Upper lobe of right lung (tissue), 1 donor: ENCODE measurements around the gene MREG. TPM values are rescaled to one million over a fixed set of nuclear protein-coding genes. Genes with fewer than 3 reads are reported as not detected.

Experiments
- ATAC-seq: fragments of 200-7000 bp; cut with Tn5 transposase; one replicate; pipeline ENCODE4 v1.9.1; 2020; ENCODE audit warnings: mild to moderate bottlenecking, moderate library complexity
- DNase-seq: peaks from one replicate; pipeline ENCODE4 v3.0.0-alpha.2; 2020
- H3K27ac ChIP-seq: fragments of 200-600 bp; one replicate; pipeline ENCODE4 v1.8.0; 2022
- H3K27me3 ChIP-seq: fragments of 200-600 bp; one replicate; pipeline ENCODE4 v1.8.0; 2022; ENCODE audit warnings: mild to moderate bottlenecking
- H3K36me3 ChIP-seq: fragments of 200-600 bp; one replicate; pipeline ENCODE4 v1.8.0; 2022
- H3K4me1 ChIP-seq: fragments of 200-600 bp; one replicate; pipeline ENCODE4 v1.8.0; 2022
- H3K4me3 ChIP-seq: fragments of 200-600 bp; one replicate; pipeline ENCODE4 v1.8.0; 2022; ENCODE audit warnings: mild to moderate bottlenecking
- H3K9me3 ChIP-seq: fragments of 200-600 bp; one replicate; pipeline ENCODE4 v1.8.0; 2022
- intact Hi-C: fragments of 100-400 bp; cut with DNase I; formaldehyde crosslinking; loops from one replicate; pipeline ENCODE4 v1.11.0; 2022
- total RNA-seq: library from RNA; stranded (reverse); fragmentation: NEBNext Ultra II Directional; extraction: Animal tissue kit (Norgen Biotek cat#: 25700); gene quantifications from one replicate; pipeline ENCODE4 v1.2.1, GENCODE V29; 2021
- TF ChIP-seq, protein P1 (sequence below): fragments of 200-600 bp; IDR thresholded peaks from one replicate; pipeline ENCODE4 v1.8.0; 2022; ENCODE audit warnings: antibody characterized with exemption
- donor health status: DM: no; HTN: yes; CAD: no; lungs with severe emphysema.

The MREG gene
- total RNA-seq, 1 donor from 2014 or later, result 16.8 TPM

DNA sequence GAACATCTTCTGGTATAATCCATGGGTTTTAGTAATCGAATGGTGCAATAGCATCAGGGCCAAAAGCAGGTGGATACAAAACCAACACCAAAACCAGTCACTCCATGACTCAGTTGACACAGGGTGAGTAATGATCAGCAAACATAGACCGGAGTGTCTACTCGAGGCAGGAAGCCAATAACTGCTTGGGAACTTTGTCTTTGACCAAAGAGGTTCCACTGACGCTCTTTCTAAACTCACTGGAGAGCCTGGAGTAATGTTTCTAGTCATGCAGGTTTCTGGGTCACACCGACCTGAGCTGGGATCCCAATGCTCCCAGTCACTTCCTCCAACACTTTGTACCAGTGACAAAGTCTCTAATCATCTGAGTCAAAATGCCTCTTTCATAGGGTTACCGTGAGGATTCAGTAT, 30.9 kb downstream of the MREG start:
- intact Hi-C loops, result no loop called here
- no peak for DNase-seq
- Histone ChIP-seq H3K9me3 (no peaks in the 10 kb centered on the region), H3K36me3 (no peaks in the 10 kb centered on the region), H3K4me3 (no peak overlapping the region), H3K27ac (no peak overlapping the region), H3K27me3 (no peaks in the 10 kb centered on the region), H3K4me1 (no peaks in the 10 kb centered on the region)
- TF ChIP-seq, protein P1, sequence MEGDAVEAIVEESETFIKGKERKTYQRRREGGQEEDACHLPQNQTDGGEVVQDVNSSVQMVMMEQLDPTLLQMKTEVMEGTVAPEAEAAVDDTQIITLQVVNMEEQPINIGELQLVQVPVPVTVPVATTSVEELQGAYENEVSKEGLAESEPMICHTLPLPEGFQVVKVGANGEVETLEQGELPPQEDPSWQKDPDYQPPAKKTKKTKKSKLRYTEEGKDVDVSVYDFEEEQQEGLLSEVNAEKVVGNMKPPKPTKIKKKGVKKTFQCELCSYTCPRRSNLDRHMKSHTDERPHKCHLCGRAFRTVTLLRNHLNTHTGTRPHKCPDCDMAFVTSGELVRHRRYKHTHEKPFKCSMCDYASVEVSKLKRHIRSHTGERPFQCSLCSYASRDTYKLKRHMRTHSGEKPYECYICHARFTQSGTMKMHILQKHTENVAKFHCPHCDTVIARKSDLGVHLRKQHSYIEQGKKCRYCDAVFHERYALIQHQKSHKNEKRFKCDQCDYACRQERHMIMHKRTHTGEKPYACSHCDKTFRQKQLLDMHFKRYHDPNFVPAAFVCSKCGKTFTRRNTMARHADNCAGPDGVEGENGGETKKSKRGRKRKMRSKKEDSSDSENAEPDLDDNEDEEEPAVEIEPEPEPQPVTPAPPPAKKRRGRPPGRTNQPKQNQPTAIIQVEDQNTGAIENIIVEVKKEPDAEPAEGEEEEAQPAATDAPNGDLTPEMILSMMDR, result no peak
- ATAC-seq, result peak; percentile 94

DNA sequence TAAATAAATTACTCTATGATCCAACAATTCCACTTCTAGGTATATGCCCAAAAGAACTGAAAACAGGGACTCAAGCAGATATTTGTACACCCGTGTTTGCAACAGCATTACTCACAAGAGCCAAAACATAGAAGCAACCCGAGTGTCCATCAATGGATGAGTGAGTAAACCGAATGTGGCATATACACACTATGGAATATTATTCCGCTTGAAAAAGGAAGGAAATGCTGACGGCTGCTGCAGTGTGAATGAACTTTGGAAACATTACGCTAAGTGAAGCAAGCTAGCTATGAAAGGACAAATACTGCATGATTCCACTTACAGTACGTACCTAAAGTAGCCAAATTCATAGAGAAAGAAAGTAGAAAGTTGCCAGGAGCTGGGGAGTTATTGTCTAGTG, 32.2 kb downstream of the MREG start:
- H3K4me3 ChIP-seq, result no peak overlapping the region
- no peaks in the 10 kb centered on the region for H3K9me3 ChIP-seq
- H3K27ac ChIP-seq, result no peak overlapping the region
- no peaks in the 10 kb centered on the region for H3K4me1 ChIP-seq
- intact Hi-C loops, result no loop called here
- TF ChIP-seq, protein P1, result no peak
- ATAC-seq (no peak), DNase-seq (no peak)
- no peaks in the 10 kb centered on the region for H3K27me3 ChIP-seq
- no peaks in the 10 kb centered on the region for H3K36me3 ChIP-seq

DNA sequence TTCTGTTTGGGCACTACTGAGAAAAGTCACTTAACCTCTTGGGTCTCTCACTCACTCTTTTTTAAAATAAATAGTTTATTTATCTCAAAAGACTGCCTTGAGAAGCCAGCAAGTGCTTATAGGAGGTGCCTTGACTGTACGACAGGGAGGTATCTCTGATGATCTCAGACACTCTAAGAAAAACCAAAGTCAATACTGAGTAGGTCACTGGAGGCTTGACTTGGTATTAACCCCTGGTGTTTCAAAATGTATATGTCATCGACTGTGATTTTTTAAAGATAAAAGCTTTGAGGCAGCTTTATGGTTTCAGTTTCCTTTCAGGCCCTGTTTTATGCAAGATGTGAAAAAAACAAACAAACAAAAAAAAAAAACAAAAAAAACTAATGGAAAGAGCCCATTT, 33.7 kb downstream of the MREG start:
- Histone ChIP-seq H3K4me1 (no peaks in the 10 kb centered on the region), H3K27me3 (no peaks in the 10 kb centered on the region), H3K36me3 (no peaks in the 10 kb centered on the region), H3K9me3 (no peaks in the 10 kb centered on the region), H3K27ac (no peak overlapping the region), H3K4me3 (no peak overlapping the region)
- DNase-seq, result no peak
- ATAC-seq, result peak; percentile 33
- TF ChIP-seq, protein P1, result no peak
- intact Hi-C loops, result no loop called here

DNA sequence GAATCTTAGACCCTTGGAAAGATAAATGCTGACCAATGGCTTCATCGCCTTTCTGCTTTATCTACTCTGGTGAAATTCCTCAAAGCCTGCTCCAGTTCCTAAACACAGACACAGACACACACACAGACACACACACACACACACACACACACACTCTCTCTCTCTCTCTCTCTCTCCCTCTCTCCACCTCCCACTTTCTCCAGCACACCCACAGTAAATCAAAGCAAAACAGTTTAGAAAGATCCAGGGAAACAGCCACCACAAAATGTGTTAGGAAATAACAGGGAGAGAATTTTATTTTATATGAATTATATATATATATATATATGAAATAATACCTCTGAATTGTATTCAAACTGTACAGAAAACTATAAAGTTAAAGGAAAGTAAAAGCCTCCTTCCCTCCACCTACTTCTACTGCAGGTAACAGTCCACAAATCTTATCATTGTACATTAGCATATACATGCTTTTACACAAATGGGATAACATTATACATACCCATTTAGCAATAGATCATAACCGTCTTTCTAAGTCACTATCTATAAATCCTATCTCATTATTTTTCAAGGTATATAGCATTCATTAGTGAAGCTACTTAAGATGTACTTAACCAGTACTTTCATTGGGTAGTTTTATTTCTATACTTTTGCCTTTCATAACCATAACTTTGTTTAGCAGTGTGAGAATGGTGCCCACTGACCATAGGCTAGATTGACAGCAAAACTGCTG, 38.5 kb downstream of the MREG start:
- Histone ChIP-seq H3K4me3 (no peak overlapping the region), H3K27ac (no peak overlapping the region), H3K36me3 (no peaks in the 10 kb centered on the region), H3K9me3 (no peaks in the 10 kb centered on the region), H3K4me1 (no peaks in the 10 kb centered on the region), H3K27me3 (no peaks in the 10 kb centered on the region)
- TF ChIP-seq, protein P1, result no peak
- ATAC-seq (no peak), DNase-seq (no peak)
- intact Hi-C loops, result no loop called here

DNA sequence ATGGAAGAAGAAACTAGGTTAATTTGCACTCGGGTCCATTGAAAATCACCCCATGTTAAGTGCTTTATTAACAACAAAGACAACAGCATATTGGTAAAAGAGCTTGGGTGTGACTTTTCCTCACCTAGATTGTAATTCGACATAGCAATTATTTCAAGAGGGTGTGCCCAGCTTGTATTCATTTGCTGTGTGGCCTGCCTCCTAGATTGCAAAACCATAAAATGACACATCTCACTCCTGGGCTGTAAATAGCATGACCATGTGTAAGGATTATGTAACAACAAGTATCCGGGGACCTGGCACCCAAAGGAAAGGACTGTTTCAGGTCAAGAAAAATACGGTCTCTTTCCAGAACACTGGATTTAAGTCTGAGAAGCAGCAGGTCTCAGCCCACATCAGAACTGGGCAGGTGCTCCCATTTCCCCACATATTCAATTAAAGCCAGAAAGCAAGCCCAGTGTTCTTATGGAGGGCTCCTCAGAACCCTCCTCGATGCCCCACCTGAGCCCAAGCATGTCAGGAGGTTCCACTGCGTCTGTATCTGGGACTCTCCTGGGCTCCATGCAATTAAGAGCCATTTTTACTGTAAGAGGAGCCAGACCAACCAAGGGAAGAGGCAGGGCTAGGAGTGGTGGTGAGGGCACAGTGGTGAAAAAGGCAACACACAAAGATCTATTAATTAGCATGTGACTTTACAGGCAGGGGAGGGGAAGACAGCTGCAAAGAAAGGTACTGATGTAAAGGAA, 39.2 kb downstream of the MREG start:
- peak; percentile 94 for ATAC-seq
- no peak overlapping the region for H3K4me3 ChIP-seq
- TF ChIP-seq, protein P1, result no peak
- no peaks in the 10 kb centered on the region for H3K9me3 ChIP-seq
- no peaks in the 10 kb centered on the region for H3K36me3 ChIP-seq
- no peaks in the 10 kb centered on the region for H3K27me3 ChIP-seq
- no peak overlapping the region for H3K27ac ChIP-seq
- no peak for DNase-seq
- no peaks in the 10 kb centered on the region for H3K4me1 ChIP-seq
- intact Hi-C loops, result no loop called here
